Measurements from ENCODE around the gene GPR37L1. TPM values are rescaled to one million over a fixed set of nuclear protein-coding genes. Genes with fewer than 3 reads are reported as not detected.

The GPR37L1 gene
- polyA plus RNA-seq, 1 experiment = not detected

DNA sequence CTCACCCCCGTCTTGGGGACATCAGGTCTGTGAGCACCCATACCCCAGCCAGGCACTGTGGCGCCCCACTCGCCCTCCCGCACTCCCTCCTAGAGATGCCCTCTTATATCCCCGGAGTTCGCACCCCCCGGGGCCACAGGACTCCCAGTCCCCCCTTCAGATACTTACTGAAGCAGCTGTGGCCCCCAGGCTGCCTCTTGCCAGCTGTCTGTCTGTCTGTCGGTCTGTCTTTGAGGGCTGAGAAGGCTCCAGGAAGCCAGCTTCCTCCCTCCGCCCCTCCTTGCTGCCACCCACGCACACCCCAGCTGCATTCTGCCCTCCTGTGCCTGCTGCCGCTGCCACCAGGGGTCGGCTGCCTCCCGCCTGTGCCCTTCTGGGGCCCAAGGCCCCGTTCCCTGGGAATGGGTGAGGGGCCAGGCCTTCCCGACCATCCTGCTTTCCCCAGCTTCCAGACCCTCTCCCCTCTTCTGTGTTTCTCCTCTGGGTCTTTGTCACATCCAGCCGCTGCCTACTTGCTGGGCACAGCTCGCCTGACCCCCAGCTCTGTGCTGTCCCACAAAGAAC is 37.7 kb downstream of the GPR37L1 start, which contains the start of gene PTPN7:
Gene PTPN7 (minus strand): TSS at position 226 of the 564 bp plus-strand sequence. CDS start 1,200 bp downstream, outside the sequence.
- Histone ChIP-seq H3K4me3 (ENCODE audit: low read depth, low read length) (no peak within 1 kb of the TSS), H3K27ac (ENCODE audit: low read depth, low read length) (no peak within 1 kb of the TSS), H3K9me3 (ENCODE audit: control insufficient read depth, insufficient read depth, low read length) (no peaks in the 10 kb centered on the region), H3K27me3 (ENCODE audit: control insufficient read depth, insufficient read depth, low read length) (peaks cover 25% of the 10 kb centered on the region)
- no peak for DNase-seq (ENCODE audit: low read depth, low spot score)
- ChIA-PET CTCF (interaction anchor here (1.2 kb wide), 1 partner anchor 24 kb away, joined by 3 read pairs; no protein-coding TSS in a partner anchor), POLR2A (no interaction called here)
- TF ChIP-seq, protein P1, sequence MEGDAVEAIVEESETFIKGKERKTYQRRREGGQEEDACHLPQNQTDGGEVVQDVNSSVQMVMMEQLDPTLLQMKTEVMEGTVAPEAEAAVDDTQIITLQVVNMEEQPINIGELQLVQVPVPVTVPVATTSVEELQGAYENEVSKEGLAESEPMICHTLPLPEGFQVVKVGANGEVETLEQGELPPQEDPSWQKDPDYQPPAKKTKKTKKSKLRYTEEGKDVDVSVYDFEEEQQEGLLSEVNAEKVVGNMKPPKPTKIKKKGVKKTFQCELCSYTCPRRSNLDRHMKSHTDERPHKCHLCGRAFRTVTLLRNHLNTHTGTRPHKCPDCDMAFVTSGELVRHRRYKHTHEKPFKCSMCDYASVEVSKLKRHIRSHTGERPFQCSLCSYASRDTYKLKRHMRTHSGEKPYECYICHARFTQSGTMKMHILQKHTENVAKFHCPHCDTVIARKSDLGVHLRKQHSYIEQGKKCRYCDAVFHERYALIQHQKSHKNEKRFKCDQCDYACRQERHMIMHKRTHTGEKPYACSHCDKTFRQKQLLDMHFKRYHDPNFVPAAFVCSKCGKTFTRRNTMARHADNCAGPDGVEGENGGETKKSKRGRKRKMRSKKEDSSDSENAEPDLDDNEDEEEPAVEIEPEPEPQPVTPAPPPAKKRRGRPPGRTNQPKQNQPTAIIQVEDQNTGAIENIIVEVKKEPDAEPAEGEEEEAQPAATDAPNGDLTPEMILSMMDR (IDR thresholded peaks at IDR 0.05; ENCODE audit: low read depth, low read length) = no peak

- Histone ChIP-seq H3K27ac (ENCODE audit: low read depth, low read length) (no peak overlapping the region), H3K4me3 (ENCODE audit: low read depth, low read length) (no peak overlapping the region), H3K27me3 (ENCODE audit: control insufficient read depth, insufficient read depth, low read length) (peaks cover 30% of the 10 kb centered on the region), H3K9me3 (ENCODE audit: control insufficient read depth, insufficient read depth, low read length) (no peaks in the 10 kb centered on the region; the same call in 1 of the 2 replicates)
- ChIA-PET CTCF (no interaction called here), POLR2A (no interaction called here)
- no peak for DNase-seq (ENCODE audit: low read depth, low spot score)
- TF ChIP-seq, protein P1 (IDR thresholded peaks at IDR 0.05; ENCODE audit: low read depth, low read length) = no peak
Measured at GRCh38 chr1:202161151-202162046, 38.7 kb downstream of the GPR37L1 start.

DNA sequence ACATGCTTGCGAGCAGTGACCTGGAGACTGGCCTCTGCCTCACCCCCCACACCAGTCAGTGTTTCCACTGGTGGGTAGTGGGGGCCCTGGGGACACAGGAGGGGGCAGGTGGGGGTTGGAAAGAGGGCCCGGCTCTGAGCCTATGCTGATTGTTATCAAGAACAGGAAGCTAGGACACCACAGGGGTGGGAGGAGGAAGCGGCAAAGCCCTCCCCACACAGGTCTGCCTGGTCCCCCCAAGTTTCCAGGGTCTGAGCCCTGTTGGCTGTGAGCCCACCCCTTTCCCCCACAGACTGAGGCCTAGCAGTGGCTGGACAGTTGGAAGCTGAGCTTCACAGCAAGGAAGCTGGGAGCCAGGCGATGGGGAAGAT is 39.3 kb downstream of the GPR37L1 start:
- H3K27me3 ChIP-seq (ENCODE audit: control insufficient read depth, insufficient read depth, low read length) = peaks cover 32% of the 10 kb centered on the region
- POLR2A ChIA-PET = no interaction called here
- no peak overlapping the region for H3K4me3 ChIP-seq (ENCODE audit: low read depth, low read length)
- CTCF ChIA-PET = no interaction called here
- TF ChIP-seq, protein P1 (IDR thresholded peaks at IDR 0.05; ENCODE audit: low read depth, low read length) = no peak
- no peak for DNase-seq (ENCODE audit: low read depth, low spot score)
- H3K27ac ChIP-seq (ENCODE audit: low read depth, low read length) = no peak overlapping the region
- no peaks in the 10 kb centered on the region; the same call in 1 of the 2 replicates for H3K9me3 ChIP-seq (ENCODE audit: control insufficient read depth, insufficient read depth, low read length)

GRCh38 chr1:202162418-202163280 is 39.9 kb downstream of the GPR37L1 start:
- H3K9me3 ChIP-seq (ENCODE audit: control insufficient read depth, insufficient read depth, low read length) = no peaks in the 10 kb centered on the region; the same call in 1 of the 2 replicates
- POLR2A ChIA-PET = no interaction called here
- peaks cover 32% of the 10 kb centered on the region for H3K27me3 ChIP-seq (ENCODE audit: control insufficient read depth, insufficient read depth, low read length)
- no peak overlapping the region for H3K4me3 ChIP-seq (ENCODE audit: low read depth, low read length)
- CTCF ChIA-PET = interaction anchor here (0.7 to 2.2 kb wide), 2 partner anchors 8 to 27 kb away, joined by 3 to 11 read pairs; no protein-coding TSS in a partner anchor
- TF ChIP-seq, protein P1 (IDR thresholded peaks at IDR 0.05; ENCODE audit: low read depth, low read length) = no peak
- no peak overlapping the region for H3K27ac ChIP-seq (ENCODE audit: low read depth, low read length)
- no peak for DNase-seq (ENCODE audit: low read depth, low spot score)

Data from AG04450 (cell line).